K562 (cell line): ENCODE results near the gene ENPP6. TPM values are rescaled to one million over a fixed set of nuclear protein-coding genes. Genes with fewer than 3 reads are reported as not detected.

Experiments
- ATF7 ChIP-seq: fragments of 450-650 bp; IDR thresholded peaks from 2 replicates; pipeline ENCODE4 v1.7.1; 2014; ENCODE audit warnings: mild to moderate bottlenecking, moderate library complexity
- CEBPG ChIP-seq, 3 experiments: fragments of 200-800 bp in 1 of 3; sonication (Bioruptor generic) in 1 of 3; sonication (generic) in 1 of 3; formaldehyde crosslinking in 1 of 3; IDR thresholded peaks in 2 of 3; conservative IDR thresholded peaks in 1 of 3; 2 replicates each; pipeline versions ENCODE4 v1.6.1 to v1.8.0; 2016 to 2022; ENCODE audit warnings: missing compliant biosample characterization in 2 of 3, missing genetic modification characterization in 2 of 3, mild to moderate bottlenecking in 1 of 3, missing genetic modification reagents in 1 of 3
- E2F4 ChIP-seq: sonication (generic); formaldehyde crosslinking; IDR thresholded peaks from 2 replicates; pipeline ENCODE4 v1.8.0; 2022; ENCODE audit warnings: mild to moderate bottlenecking, low read depth, missing genetic modification reagents
- NR4A1 ChIP-seq, 2 experiments: fragments of 250-450 bp in 1 of 2; fragments of 450-650 bp in 1 of 2; sonication (Bioruptor Pico) in 1 of 2; IDR thresholded peaks; 2 replicates each; pipeline versions ENCODE4 v1.4.0 to v1.6.1; 2016 to 2020; ENCODE audit warnings: mild to moderate bottlenecking in 2 of 2, missing compliant biosample characterization in 1 of 2, missing genetic modification characterization in 1 of 2, moderate library complexity in 1 of 2
- TEAD4 ChIP-seq, 2 experiments: sonication (generic) in 1 of 2; formaldehyde crosslinking in 1 of 2; IDR thresholded peaks; 2 replicates each; pipeline versions ENCODE4 v1.6.1 to v1.8.0; 2012 to 2022; ENCODE audit warnings: borderline replicate concordance in 1 of 2, inconsistent platforms in 1 of 2, low read length in 1 of 2, mild to moderate bottlenecking in 1 of 2, missing genetic modification reagents in 1 of 2
- ZBTB26 ChIP-seq: fragments of 450-650 bp; formaldehyde crosslinking; IDR thresholded peaks from 2 replicates; pipeline ENCODE4 v1.4.0; 2022; ENCODE audit warnings: missing genetic modification characterization
- ZNF384 ChIP-seq: IDR thresholded peaks from 2 replicates; pipeline ENCODE4 v1.6.1; 2012; ENCODE audit warnings: low read depth, low read length, improper control_type of control experiment
- ZNF766 ChIP-seq: fragments of 200-800 bp; sonication (Bioruptor generic); conservative IDR thresholded peaks from 2 replicates; pipeline ENCODE4 v1.6.1; 2016; ENCODE audit warnings: missing genetic modification characterization, missing compliant biosample characterization
- ZSCAN32 ChIP-seq: fragments of 450-650 bp; formaldehyde crosslinking; IDR thresholded peaks from 2 replicates; pipeline ENCODE4 v1.4.0; 2020; ENCODE audit warnings: mild to moderate bottlenecking, moderate library complexity
- polyA plus RNA-seq, 8 experiments: library from polyadenylated mRNA; depleted of rRNA in 4 of 8; stranded (reverse) in 5 of 8; unstranded in 3 of 8; fragments of >200 nt; fragmentation: Nextera tagmentation in 2 of 8; fragmentation: Illumina TruSeq in 1 of 8; extraction: Ambion mirVana in 2 of 8; extraction: Trizol in 1 of 8; gene quantifications; 2 replicates each; pipeline versions ENCODE4 v1.2.1 to v1.2.3, GENCODE V29; 2011 to 2014; ENCODE audit warnings: inconsistent platforms in 1 of 8, missing spikeins in 1 of 8
- total RNA-seq, 7 experiments: library from RNA; depleted of rRNA in 6 of 7; stranded (reverse); fragments of >200 nt in 6 of 7; fragmentation: Illumina TruSeq in 2 of 7; extraction: Trizol in 2 of 7; gene quantifications; 2 replicates each; pipeline versions ENCODE4 v1.2.1 to v1.2.3, GENCODE V29; 2011 to 2021; ENCODE audit warnings: low replicate concordance in 1 of 7
- TF ChIP-seq, protein P1 (sequence below): fragments of 200-800 bp; sonication (Bioruptor generic); IDR thresholded peaks from 2 replicates; pipeline ENCODE4 v1.6.1; 2017; ENCODE audit warnings: missing genetic modification characterization, missing compliant biosample characterization
- TF ChIP-seq, protein P2 (sequence below): fragments of 250-450 bp; sonication (Bioruptor Pico); IDR thresholded peaks from 2 replicates; pipeline ENCODE4 v1.4.0; 2020; ENCODE audit warnings: mild to moderate bottlenecking

The ENPP6 gene
- total and polyA plus RNA-seq, 9 of the 15 experiments (the other 6 are each of a cell fraction or from before 2014, with no cell fraction given): 0.29 TPM; not detected in 8

DNA sequence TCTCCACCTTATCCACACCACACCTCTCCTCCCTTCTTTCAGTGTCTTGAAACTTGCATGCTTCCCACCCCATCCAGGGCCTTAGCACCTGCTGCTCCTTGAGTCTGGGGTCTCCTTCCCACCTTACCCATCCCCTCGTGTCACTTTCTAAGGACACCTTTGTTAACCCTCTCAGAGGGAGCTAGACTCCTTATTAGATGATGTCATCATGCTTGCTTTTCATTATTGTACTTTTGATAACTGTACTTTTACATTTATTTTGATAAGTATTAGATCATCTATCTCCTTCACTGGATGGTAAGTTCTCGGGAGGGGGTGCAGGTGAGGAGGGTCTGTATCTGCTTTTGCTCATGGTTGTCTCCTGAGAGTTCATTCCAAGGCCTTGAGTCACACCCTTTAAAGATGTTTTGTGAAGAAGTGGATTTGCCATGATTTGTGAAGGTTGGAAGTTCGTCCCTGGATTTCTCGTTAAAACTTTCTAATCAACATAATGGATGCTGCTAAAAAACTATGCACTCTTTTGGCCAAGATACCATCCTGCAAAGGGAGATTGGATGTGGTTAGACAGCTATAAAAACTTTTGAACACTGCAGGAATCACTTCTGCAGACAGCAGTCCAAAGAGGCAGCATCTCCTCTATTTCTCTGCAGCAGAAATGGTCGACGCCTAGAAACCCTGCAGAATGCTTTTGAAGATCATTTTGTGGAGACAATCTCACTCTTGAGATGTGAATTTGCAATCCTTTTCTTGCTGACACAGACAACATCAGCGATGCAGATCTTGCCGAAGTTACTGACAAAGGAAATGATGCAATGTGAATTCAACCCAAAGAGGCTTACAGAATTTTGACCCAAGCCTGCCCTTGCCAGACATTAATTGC lies 69.6 kb downstream of the ENPP6 start (continued):
- TF ChIP-seq E2F4 (CRISPR knock-in tag) (no peak), NR4A1 (CRISPR knock-in tag; IDR thresholded peaks at IDR 0.05) (no peak), NR4A1 (tag; IDR thresholded peaks at IDR 0.05) (no peak), ZSCAN32 (0 out of 2 replicates have a peak, but pooled peaks have one; percentile 56), ZBTB26 (CRISPR knock-in tag) (no peak), ZNF384 (no peak), ATF7 (peak; percentile 13; the same call in 1 of the 2 replicates), TEAD4 (IDR thresholded peaks at IDR 0.05; ENCODE audit: low read length) (no peak), TEAD4 (CRISPR knock-in tag; IDR thresholded peaks at IDR 0.05; ENCODE audit: borderline replicate concordance) (no peak), ZNF766 (CRISPR knock-in tag) (0 out of 2 replicates have a peak, but pooled peaks have one; percentile 10), CEBPG (CRISPR knock-in tag; IDR thresholded peaks at IDR 0.05) (no peak), CEBPG (tag; conservative IDR thresholded peaks at IDR 0.05 in 1 of 2, IDR thresholded peaks at IDR 0.05 in 1 of 2) (peak; percentile 87 to 92)
- TF ChIP-seq, protein P1, sequence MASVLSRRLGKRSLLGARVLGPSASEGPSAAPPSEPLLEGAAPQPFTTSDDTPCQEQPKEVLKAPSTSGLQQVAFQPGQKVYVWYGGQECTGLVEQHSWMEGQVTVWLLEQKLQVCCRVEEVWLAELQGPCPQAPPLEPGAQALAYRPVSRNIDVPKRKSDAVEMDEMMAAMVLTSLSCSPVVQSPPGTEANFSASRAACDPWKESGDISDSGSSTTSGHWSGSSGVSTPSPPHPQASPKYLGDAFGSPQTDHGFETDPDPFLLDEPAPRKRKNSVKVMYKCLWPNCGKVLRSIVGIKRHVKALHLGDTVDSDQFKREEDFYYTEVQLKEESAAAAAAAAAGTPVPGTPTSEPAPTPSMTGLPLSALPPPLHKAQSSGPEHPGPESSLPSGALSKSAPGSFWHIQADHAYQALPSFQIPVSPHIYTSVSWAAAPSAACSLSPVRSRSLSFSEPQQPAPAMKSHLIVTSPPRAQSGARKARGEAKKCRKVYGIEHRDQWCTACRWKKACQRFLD (CRISPR knock-in tag): 0 out of 2 replicates have a peak, but pooled peaks have one; percentile 38
- TF ChIP-seq, protein P2, sequence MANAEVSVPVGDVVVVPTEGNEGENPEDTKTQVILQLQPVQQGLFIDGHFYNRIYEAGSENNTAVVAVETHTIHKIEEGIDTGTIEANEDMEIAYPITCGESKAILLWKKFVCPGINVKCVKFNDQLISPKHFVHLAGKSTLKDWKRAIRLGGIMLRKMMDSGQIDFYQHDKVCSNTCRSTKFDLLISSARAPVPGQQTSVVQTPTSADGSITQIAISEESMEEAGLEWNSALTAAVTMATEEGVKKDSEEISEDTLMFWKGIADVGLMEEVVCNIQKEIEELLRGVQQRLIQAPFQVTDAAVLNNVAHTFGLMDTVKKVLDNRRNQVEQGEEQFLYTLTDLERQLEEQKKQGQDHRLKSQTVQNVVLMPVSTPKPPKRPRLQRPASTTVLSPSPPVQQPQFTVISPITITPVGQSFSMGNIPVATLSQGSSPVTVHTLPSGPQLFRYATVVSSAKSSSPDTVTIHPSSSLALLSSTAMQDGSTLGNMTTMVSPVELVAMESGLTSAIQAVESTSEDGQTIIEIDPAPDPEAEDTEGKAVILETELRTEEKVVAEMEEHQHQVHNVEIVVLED (CRISPR knock-in tag): 0 out of 2 replicates have a peak, but pooled peaks have one; percentile 13
